T-helper 1 cell treated with Interleukin-12 subunit alpha and Interleukin-12 subunit beta and Interleukin-4 antibody, amounts not matched to agents 30 μg/mL and 1 μg/mL, for 36 hours (primary cell): ENCODE results near the gene ZNF641.
A peak's percentile ranks its signal among the peaks of the same experiment; 100 is the strongest.

Experiments
- H3K27ac Mint-ChIP-seq: one replicate; pipeline ENCODE4 v1.8.0; 2021; ENCODE audit warnings: mild to moderate bottlenecking, mixed read lengths
- H3K27me3 Mint-ChIP-seq: one replicate; pipeline ENCODE4 v1.8.0; 2021; ENCODE audit warnings: low read depth, mixed read lengths
- H3K36me3 Mint-ChIP-seq: one replicate; pipeline ENCODE4 v1.8.0; 2021; ENCODE audit warnings: low read depth, mixed read lengths
- H3K4me1 Mint-ChIP-seq: one replicate; pipeline ENCODE4 v1.8.0; 2021; ENCODE audit warnings: low read depth, mixed read lengths
- H3K4me3 Mint-ChIP-seq: one replicate; pipeline ENCODE4 v1.8.0; 2021; ENCODE audit warnings: mild to moderate bottlenecking, moderate library complexity, mixed read lengths
- H3K9me3 Mint-ChIP-seq: one replicate; pipeline ENCODE4 v1.8.0; 2021; ENCODE audit warnings: mixed read lengths

ZNF641 gene

DNA sequence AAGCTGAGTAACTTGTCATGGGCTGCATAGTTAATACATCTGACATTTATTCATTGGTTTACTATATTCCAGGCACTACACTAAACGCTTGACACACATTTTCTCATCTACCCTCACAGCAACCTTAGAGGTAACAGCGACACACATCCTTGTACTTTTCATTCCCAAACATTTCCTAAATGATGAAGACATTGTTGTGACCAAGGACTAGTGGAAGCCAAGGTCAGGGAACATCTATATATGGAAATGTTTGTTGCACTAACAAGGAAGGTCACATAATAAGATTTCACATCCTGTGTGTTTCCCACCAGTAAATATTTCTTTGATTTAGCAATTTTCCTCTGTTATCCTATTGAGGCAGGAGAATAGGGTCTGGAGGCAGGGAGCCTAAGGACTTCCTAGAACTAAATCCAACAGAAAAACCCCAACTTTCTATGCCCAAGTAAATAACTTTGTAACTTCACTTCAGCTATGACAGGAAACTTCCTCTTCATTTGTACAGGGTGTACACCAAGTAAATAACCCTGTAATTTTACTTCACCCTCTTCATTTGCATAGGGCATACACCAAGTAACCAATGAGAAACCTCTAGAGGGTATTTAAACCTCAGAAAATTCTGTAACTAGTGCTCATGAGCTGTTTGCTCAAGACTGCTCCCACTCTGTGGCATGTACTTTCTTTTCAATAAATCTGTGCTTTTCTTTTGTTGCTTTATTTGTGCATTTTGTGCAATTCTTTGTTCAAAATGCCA is 48.4 kb downstream of the ZNF641 start:
- H3K4me1 Mint-ChIP-seq, result peaks cover 2% of the 10 kb centered on the region
- H3K9me3 Mint-ChIP-seq, result no peaks in the 10 kb centered on the region
- H3K36me3 Mint-ChIP-seq, result no peaks in the 10 kb centered on the region
- no peak overlapping the region for H3K27ac Mint-ChIP-seq
- peaks cover 8% of the 10 kb centered on the region for H3K27me3 Mint-ChIP-seq
- no peak overlapping the region for H3K4me3 Mint-ChIP-seq

DNA sequence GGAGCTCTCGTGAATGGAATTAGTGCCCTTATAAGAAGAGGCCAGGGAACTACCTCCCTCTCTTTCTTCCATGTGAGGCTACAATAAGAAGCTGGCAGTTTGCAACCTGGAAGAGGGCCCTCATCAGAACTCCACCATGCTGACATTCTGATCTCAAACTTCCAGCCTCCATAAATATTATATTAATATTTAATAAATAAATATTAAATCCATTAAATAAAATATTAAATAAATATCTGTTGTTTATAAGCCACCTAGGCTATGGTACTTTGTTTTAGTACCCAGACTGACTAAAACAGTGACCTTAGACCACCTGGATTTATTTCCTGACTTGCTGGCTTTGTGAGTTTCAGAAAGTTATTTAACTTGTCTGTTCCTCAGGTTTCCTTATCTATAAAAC is 49.9 kb downstream of the ZNF641 start:
- Mint-ChIP-seq H3K27me3 (peaks cover 18% of the 10 kb centered on the region), H3K36me3 (no peaks in the 10 kb centered on the region), H3K9me3 (no peaks in the 10 kb centered on the region), H3K4me1 (peaks cover 13% of the 10 kb centered on the region), H3K27ac (no peak overlapping the region), H3K4me3 (no peak overlapping the region)

DNA sequence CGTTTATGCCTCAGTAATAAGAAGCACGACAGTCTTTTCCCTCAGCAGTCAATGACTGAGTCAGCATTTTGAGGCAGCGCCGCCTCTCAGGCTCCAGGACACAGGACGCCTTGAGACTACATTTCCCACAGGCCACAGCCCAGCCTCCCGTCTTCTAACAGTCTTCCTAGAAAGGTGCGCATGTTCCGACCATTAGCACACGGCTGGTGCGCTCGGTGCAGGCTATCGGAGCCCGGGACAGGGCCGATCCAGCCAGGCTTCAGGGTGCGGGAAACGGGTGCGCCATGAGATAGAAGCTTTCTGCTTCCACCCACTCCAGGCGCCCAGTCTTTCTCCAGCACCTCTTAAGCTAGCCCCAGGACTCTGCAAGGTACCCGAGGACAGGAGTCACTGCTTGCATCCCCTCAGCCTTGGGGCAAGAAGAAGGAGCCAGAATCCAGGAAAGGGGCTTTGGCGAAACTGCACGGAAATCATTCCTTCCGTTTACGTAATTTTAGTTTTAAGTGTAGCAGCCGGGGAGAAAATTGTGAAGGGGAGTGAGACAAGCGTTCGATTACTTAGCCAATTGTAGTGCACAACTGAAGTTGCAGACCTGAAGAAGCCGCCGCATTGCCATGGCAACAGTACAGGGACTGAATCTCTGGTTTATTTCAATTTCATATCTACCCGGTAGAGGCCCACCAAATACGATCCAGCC is 54.0 kb downstream of the ZNF641 start:
- H3K9me3 Mint-ChIP-seq, result no peaks in the 10 kb centered on the region
- peak overlapping the region; percentile 65 for H3K4me3 Mint-ChIP-seq
- peaks cover 13% of the 10 kb centered on the region for H3K4me1 Mint-ChIP-seq
- peaks cover 18% of the 10 kb centered on the region for H3K27me3 Mint-ChIP-seq
- H3K27ac Mint-ChIP-seq, result no peak overlapping the region
- no peaks in the 10 kb centered on the region for H3K36me3 Mint-ChIP-seq

DNA sequence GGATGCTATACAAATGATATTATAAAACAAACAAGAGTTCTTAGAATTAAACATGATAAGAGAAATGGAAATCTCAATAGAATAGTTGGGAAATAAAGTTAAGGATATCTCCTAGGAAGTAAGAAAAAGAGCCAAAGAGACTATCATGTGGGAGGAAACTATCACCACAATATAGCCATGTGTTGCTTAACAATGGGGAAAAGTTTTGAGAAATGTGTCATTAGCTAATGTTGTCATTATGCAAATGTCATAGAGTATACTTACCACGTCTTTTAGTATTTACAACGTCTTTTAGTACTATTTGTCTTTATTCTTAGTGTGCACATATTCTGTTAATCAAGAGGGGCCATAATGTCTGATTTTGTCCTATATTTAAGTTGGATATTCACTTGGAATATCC is 58.7 kb downstream of the ZNF641 start:
- H3K36me3 Mint-ChIP-seq, result no peaks in the 10 kb centered on the region
- H3K27ac Mint-ChIP-seq, result no peak overlapping the region
- no peak overlapping the region for H3K4me3 Mint-ChIP-seq
- H3K4me1 Mint-ChIP-seq, result peaks cover 9% of the 10 kb centered on the region
- no peaks in the 10 kb centered on the region for H3K9me3 Mint-ChIP-seq
- H3K27me3 Mint-ChIP-seq, result peaks cover 19% of the 10 kb centered on the region

DNA sequence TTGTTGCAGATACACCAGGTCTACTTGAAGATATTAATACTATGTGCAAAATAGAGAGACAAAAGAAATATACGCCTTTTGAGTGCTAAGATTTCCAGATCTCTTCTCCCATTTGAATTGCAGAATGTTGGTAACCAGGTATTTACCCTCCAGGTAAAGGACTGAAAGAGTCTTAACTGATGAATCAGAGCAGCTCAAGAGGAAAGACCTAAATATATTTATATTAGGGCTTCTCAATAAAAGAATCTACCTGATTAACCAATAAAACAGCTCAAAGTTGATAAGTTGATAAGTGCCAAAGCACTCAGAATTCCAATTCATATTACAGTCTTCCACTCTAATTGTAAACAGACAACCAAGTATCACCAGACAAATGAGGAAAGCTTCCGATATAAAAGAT is 59.2 kb downstream of the ZNF641 start:
- Mint-ChIP-seq H3K27ac (no peak overlapping the region), H3K4me3 (no peak overlapping the region), H3K27me3 (peaks cover 14% of the 10 kb centered on the region), H3K36me3 (no peaks in the 10 kb centered on the region), H3K9me3 (no peaks in the 10 kb centered on the region), H3K4me1 (peaks cover 4% of the 10 kb centered on the region)

DNA sequence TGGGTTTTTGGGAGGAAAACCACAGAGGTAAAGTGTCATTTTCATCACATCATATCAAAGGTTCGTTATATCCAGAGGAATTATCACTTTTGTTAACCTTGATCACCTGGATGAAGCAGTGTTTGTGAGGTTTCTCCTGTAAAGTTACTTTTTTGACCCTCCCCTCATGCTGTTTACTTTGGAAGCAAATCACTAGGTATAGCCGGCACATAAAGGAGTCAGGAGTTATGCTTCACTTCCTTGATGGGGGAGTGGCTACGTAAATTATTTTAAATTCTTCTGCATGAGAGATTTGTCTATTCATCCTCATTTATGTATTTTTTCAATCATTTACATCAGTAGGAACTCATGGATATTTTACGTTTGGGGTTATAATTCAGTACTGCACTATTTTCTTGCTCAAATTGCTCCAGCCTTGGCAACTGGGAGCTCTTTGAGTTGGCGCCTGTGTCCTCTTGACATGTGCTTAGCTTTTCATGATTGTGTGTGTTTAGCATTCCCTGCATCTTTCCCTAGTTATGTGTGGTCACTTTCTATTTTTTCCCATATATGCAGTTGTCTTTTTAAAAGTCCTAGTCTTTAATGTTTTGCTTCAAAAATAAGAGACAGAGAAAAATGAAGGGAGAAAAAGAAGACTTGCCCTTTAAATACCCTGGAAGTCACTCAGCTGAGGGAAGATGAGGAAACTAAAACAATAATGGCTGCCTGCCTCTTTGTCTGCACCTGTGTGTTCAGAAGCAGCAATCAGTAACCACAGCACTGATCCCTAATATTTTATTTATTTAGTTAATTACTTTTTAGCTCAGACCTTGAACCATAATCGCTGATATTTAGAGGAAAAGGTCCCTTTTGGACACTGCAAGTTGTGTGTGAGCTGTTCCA is 62.1 kb downstream of the ZNF641 start:
- Mint-ChIP-seq H3K27me3 (peaks cover 16% of the 10 kb centered on the region), H3K9me3 (peaks cover 9% of the 10 kb centered on the region), H3K36me3 (no peaks in the 10 kb centered on the region), H3K27ac (no peak overlapping the region), H3K4me1 (peaks cover 10% of the 10 kb centered on the region), H3K4me3 (no peak overlapping the region)
